Activated T-cell treated with anti-CD3 and anti-CD28 coated beads, Interleukin-2, amount 50 U/mL, for 24 hours (primary cell): ENCODE data around the gene POLR2H.

Source experiments
- DNase-seq: peaks from one replicate; pipeline ENCODE4 v3.0.0-alpha.2; 2020
- H3K27ac Mint-ChIP-seq: 2 replicates; pipeline ENCODE4 v1.8.0; 2020; ENCODE audit warnings: mild to moderate bottlenecking, mixed read lengths
- H3K27me3 Mint-ChIP-seq: 2 replicates; pipeline ENCODE4 v1.8.0; 2020; ENCODE audit warnings: mixed read lengths
- H3K36me3 Mint-ChIP-seq: 2 replicates; pipeline ENCODE4 v1.8.0; 2020; ENCODE audit warnings: low read depth, mixed read lengths
- H3K4me1 Mint-ChIP-seq: 2 replicates; pipeline ENCODE4 v1.8.0; 2020; ENCODE audit warnings: low read depth, mixed read lengths
- H3K4me3 Mint-ChIP-seq: 2 replicates; pipeline ENCODE4 v1.8.0; 2020; ENCODE audit warnings: mild to moderate bottlenecking, moderate library complexity, mixed read lengths
- H3K9me3 Mint-ChIP-seq: 2 replicates; pipeline ENCODE4 v1.8.0; 2020; ENCODE audit warnings: mixed read lengths

Gene POLR2H

DNA sequence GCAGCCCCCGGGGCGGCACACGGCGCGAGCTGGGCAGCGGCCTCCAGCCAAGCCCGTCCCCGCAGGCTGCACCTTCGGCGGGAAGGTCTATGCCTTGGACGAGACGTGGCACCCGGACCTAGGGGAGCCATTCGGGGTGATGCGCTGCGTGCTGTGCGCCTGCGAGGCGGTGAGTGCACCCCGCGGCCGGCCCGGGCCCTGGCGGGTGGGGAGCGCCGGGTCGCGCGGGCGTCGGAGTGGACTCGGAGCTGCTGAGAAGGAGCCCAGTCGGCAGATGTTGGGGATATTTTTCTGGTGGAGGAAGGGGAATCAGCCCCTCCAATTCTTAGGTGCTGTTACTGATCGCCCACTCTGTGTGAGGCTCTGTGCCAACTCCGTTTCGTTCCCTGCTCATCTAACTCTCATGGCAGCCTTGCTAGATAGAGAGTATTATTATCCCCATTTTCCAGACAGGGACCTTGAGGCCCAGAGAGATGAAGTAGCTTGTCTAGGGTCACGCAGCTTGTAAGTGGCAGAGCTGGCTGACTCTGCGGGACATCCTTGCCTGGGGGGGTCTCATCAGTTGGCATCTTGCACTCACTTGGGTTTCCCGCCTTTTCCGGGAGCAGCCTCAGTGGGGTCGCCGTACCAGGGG, 19.2 kb downstream of the POLR2H start:
- H3K27ac Mint-ChIP-seq, result no peak overlapping the region
- H3K36me3 Mint-ChIP-seq, result no peaks in the 10 kb centered on the region
- no peaks in the 10 kb centered on the region for H3K9me3 Mint-ChIP-seq
- peak; percentile 53 for DNase-seq
- peaks cover 7% of the 10 kb centered on the region for H3K4me1 Mint-ChIP-seq
- H3K4me3 Mint-ChIP-seq, result peak overlapping the region; percentile 59
- H3K27me3 Mint-ChIP-seq, result peaks cover 73% of the 10 kb centered on the region

- H3K27me3 Mint-ChIP-seq, result peaks cover 77% of the 10 kb centered on the region
- no peaks in the 10 kb centered on the region for H3K9me3 Mint-ChIP-seq
- H3K27ac Mint-ChIP-seq, result no peak overlapping the region
- peak overlapping the region; percentile 59 for H3K4me3 Mint-ChIP-seq
- H3K36me3 Mint-ChIP-seq, result no peaks in the 10 kb centered on the region
- DNase-seq, result peak; percentile 51
- H3K4me1 Mint-ChIP-seq, result peaks cover 7% of the 10 kb centered on the region
Observed at GRCh38 chr3:184381261-184382224, 20.0 kb downstream of the POLR2H start.

DNA sequence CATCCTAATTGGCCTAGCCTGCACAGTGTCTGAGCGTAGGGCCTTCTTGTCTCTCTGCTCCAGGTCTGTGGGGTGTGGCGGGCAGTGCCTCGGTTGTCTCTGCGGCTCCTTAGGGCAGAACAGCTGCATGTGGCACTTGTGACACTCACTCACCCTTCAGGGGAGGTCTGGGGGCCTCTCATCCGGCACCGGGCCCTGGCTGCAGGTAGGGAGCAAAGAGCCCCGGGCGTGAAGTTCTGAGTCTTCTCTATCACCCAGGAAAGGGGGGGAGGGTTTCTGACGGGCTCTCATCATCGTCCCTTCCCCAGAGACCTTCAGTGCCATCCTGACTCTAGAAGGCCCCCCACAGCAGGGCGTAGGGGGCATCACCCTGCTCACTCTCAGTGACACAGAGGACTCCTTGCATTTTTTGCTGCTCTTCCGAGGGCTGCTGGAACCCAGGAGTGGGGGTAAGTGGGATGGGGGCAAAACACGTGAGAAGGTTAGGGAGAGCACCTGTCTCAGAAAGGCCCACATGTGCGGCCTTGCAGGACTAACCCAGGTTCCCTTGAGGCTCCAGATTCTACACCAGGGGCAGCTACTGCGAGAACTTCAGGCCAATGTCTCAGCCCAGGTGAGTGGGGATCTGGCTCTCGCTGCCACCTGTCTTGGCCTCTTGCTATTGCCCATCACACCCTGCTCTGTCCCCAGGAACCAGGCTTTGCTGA, 21.0 kb downstream of the POLR2H start:
- no peaks in the 10 kb centered on the region for H3K9me3 Mint-ChIP-seq
- no peak overlapping the region for H3K4me3 Mint-ChIP-seq
- H3K27ac Mint-ChIP-seq, result no peak overlapping the region
- no peaks in the 10 kb centered on the region for H3K36me3 Mint-ChIP-seq
- H3K4me1 Mint-ChIP-seq, result peaks cover 7% of the 10 kb centered on the region
- peaks cover 75% of the 10 kb centered on the region for H3K27me3 Mint-ChIP-seq
- no peak for DNase-seq

DNA sequence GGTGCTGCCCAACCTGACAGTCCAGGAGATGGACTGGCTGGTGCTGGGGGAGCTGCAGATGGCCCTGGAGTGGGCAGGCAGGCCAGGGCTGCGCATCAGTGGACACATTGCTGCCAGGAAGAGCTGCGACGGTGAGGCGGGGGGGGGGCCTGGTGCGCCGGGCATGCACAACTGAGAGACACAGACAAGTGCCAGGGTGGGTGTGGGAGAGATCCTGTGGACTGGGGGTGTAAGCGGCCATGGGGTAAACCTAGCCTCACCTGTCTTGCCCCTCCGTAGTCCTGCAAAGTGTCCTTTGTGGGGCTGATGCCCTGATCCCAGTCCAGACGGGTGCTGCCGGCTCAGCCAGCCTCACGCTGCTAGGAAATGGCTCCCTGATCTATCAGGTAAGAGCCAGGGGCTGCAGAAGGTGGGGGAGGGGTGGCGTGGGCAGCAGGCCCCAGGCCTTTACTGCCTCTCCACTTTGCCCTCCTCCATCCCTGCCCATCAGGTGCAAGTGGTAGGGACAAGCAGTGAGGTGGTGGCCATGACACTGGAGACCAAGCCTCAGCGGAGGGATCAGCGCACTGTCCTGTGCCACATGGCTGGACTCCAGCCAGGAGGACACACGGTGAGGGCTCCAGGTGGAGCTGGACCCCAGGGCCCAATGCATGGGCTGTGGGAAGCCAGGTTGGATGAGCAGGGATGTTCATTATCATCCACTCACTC, 21.7 kb downstream of the POLR2H start:
- no peak overlapping the region for H3K27ac Mint-ChIP-seq
- H3K27me3 Mint-ChIP-seq, result peaks cover 68% of the 10 kb centered on the region
- DNase-seq, result no peak
- H3K9me3 Mint-ChIP-seq, result no peaks in the 10 kb centered on the region
- H3K4me1 Mint-ChIP-seq, result peaks cover 7% of the 10 kb centered on the region
- H3K36me3 Mint-ChIP-seq, result no peaks in the 10 kb centered on the region
- H3K4me3 Mint-ChIP-seq, result no peak overlapping the region

DNA sequence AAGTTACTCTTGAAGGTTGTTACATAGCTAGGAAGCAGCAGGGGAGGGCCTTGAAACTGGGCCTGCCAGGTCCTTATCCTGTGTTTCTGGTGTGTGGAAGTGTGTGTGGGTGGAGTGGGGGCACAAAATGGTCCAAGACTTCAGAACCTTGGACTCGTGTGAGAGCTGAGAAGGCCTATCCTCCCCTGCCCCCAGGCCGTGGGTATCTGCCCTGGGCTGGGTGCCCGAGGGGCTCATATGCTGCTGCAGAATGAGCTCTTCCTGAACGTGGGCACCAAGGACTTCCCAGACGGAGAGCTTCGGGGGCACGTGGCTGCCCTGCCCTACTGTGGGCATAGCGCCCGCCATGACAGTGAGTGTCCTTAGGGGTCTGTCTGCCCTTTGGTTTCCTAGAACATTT, 22.8 kb downstream of the POLR2H start:
- Mint-ChIP-seq H3K9me3 (no peaks in the 10 kb centered on the region), H3K27ac (no peak overlapping the region), H3K36me3 (no peaks in the 10 kb centered on the region), H3K27me3 (peaks cover 56% of the 10 kb centered on the region), H3K4me3 (no peak overlapping the region), H3K4me1 (peaks cover 7% of the 10 kb centered on the region)
- no peak for DNase-seq

GRCh38 chr3:184384856-184385422, 23.4 kb downstream of the POLR2H start:
- Mint-ChIP-seq H3K9me3 (no peaks in the 10 kb centered on the region), H3K4me1 (peaks cover 7% of the 10 kb centered on the region), H3K36me3 (no peaks in the 10 kb centered on the region), H3K27ac (no peak overlapping the region), H3K27me3 (peaks cover 55% of the 10 kb centered on the region), H3K4me3 (no peak overlapping the region)
- DNase-seq, result no peak

DNA sequence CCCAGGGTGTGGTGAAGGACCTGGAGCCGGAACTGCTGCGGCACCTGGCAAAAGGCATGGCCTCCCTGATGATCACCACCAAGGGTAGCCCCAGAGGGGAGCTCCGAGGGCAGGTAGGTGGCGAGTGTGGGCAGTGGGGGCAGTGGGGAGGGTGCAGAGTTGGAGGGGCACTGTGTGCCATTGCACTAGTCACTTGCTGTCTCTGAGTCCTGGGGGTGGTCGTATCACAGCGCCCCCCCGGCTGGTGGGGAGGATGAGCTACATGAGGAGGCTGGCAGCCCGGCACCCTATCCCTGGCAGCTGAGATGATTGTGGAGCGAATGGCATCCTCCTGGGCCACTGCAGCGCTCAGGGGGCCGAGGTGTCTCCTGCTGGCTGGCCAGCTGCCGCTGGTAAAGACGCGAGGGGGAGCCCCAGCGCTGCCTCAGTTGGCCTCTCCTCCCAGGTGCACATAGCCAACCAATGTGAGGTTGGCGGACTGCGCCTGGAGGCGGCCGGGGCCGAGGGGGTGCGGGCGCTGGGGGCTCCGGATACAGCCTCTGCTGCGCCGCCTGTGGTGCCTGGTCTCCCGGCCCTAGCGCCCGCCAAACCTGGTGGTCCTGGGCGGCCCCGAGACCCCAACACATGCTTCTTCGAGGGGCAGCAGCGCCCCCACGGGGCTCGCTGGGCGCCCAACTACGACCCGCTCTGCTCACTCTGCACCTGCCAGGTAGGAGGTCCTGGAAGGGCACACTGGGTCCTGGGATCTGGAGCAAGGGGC, 24.7 kb downstream of the POLR2H start:
- no peak overlapping the region for H3K27ac Mint-ChIP-seq
- H3K27me3 Mint-ChIP-seq, result peaks cover 48% of the 10 kb centered on the region
- no peaks in the 10 kb centered on the region for H3K9me3 Mint-ChIP-seq
- no peak overlapping the region for H3K4me3 Mint-ChIP-seq
- no peak for DNase-seq
- H3K36me3 Mint-ChIP-seq, result no peaks in the 10 kb centered on the region
- peaks cover 4% of the 10 kb centered on the region for H3K4me1 Mint-ChIP-seq

- Mint-ChIP-seq H3K27ac (no peak overlapping the region), H3K36me3 (no peaks in the 10 kb centered on the region), H3K4me3 (no peak overlapping the region), H3K9me3 (no peaks in the 10 kb centered on the region), H3K27me3 (peaks cover 38% of the 10 kb centered on the region), H3K4me1 (no peaks in the 10 kb centered on the region)
- no peak for DNase-seq
Observed at GRCh38 chr3:184387174-184387714, 25.7 kb downstream of the POLR2H start.

GRCh38 chr3:184388164-184388935, 26.8 kb downstream of the POLR2H start:
- Mint-ChIP-seq H3K27me3 (peaks cover 26% of the 10 kb centered on the region), H3K4me1 (no peaks in the 10 kb centered on the region), H3K4me3 (no peak overlapping the region), H3K27ac (no peak overlapping the region), H3K36me3 (no peaks in the 10 kb centered on the region), H3K9me3 (no peaks in the 10 kb centered on the region)
- no peak for DNase-seq

DNA sequence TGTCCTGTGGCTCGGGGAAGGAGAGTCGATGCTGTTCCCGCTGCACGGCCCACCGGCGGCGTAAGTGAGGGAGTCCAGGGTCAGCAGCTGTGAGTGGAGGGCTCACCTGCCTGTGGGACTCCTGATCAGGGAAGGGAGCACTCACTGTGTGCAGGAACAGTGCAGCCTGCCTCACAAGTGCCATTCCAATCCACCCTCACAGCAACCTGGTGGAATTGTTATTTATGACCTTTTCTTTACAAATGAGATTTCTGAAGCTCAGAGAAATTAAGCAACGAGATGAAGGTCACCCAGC, 27.4 kb downstream of the POLR2H start:
- Mint-ChIP-seq H3K9me3 (no peaks in the 10 kb centered on the region), H3K4me3 (no peak overlapping the region), H3K27me3 (peaks cover 23% of the 10 kb centered on the region), H3K36me3 (no peaks in the 10 kb centered on the region), H3K27ac (no peak overlapping the region), H3K4me1 (no peaks in the 10 kb centered on the region)
- DNase-seq, result no peak

- Mint-ChIP-seq H3K27ac (no peak overlapping the region), H3K9me3 (no peaks in the 10 kb centered on the region), H3K36me3 (no peaks in the 10 kb centered on the region), H3K4me3 (no peak overlapping the region), H3K4me1 (no peaks in the 10 kb centered on the region), H3K27me3 (peaks cover 18% of the 10 kb centered on the region)
- no peak for DNase-seq
Observed at GRCh38 chr3:184389384-184389783, 27.9 kb downstream of the POLR2H start.

- no peaks in the 10 kb centered on the region for H3K9me3 Mint-ChIP-seq
- H3K27me3 Mint-ChIP-seq, result peaks cover 14% of the 10 kb centered on the region
Observed at GRCh38 chr3:184389935-184390528, 28.5 kb downstream of the POLR2H start.

More at GRCh38 chr3:184389935-184390528, 28.5 kb downstream of the POLR2H start:
- DNase-seq, result no peak
- Mint-ChIP-seq H3K36me3 (no peaks in the 10 kb centered on the region), H3K4me1 (no peaks in the 10 kb centered on the region), H3K4me3 (no peak overlapping the region), H3K27ac (no peak overlapping the region)
